Spleen (tissue), 7 donors: ENCODE results near the gene BACH2.

Experiments used
- CTCF ChIP-seq, 11 experiments: fragments of 200-600 bp in 7 of 11; fragments of 450-650 bp in 4 of 11; sonication (generic) in 4 of 11; IDR thresholded peaks in 8 of 11; conservative IDR thresholded peaks in 3 of 11; 1 replicate in 7 of 11; 2 replicates in 4 of 11; pipeline versions ENCODE4 v1.4.0 to v1.8.0; 2016 to 2021; ENCODE audit warnings: antibody characterized with exemption in 11 of 11, inconsistent platforms in 4 of 11, mild to moderate bottlenecking in 1 of 11
- POLR2A ChIP-seq, 3 donors: fragments of 450-650 bp; IDR thresholded peaks; one replicate each; pipeline ENCODE4 v1.5.1; 2017; ENCODE audit warnings: antibody characterized with exemption in 3 of 3, mild to moderate bottlenecking in 1 of 3
- donor health status: DM: no; HTN: no; CAD: no; lungs with moderate emphysema.
- donor health status: DM: no; HTN: no; CAD: no.
- donor health status: DM: no; HTN: no; CAD: no.

GRCh38 chr6:90028995-90029635 is 267.5 kb downstream of the BACH2 start:
- TF ChIP-seq CTCF (IDR thresholded peaks at IDR 0.05 in 8 of 11, conservative IDR thresholded peaks at IDR 0.05 in 3 of 11) (no peak), POLR2A (IDR thresholded peaks at IDR 0.05) (no peak)
